GM23338 (cell line): Measurements from ENCODE around the gene PTGS1. TPM values are rescaled to one million over a fixed set of nuclear protein-coding genes. Genes with fewer than 3 reads are reported as not detected.

Experiments
- ATAC-seq: fragments of 200-7000 bp; cut with Tn5 transposase; 3 replicates; pipeline ENCODE4 v1.9.1; 2020
- DNase-seq: peaks from one replicate; pipeline ENCODE4 v3.0.0-alpha.2; 2015; ENCODE audit warnings: low spot score
- H2AFZ ChIP-seq: fragments of 200-600 bp; sonication (generic); 2 replicates; pipeline ENCODE4 v1.8.0; 2016; ENCODE audit warnings: antibody characterized with exemption, mild to moderate bottlenecking, moderate library complexity
- H3F3A ChIP-seq: fragments of 200-600 bp; sonication (generic); replicated peaks from 2 replicates; pipeline ENCODE4 v1.8.0; 2017; ENCODE audit warnings: antibody characterized with exemption, mixed run types, low read depth
- H3K27ac ChIP-seq: fragments of 200-600 bp; sonication (generic); 2 replicates; pipeline ENCODE4 v1.6.1; 2016; ENCODE audit warnings: low read depth
- H3K27me3 ChIP-seq: fragments of 200-600 bp; sonication (generic); 2 replicates; pipeline ENCODE4 v1.8.0; 2016; ENCODE audit warnings: mild to moderate bottlenecking, mixed run types, moderate library complexity; ENCODE audit not compliant: insufficient read depth
- H3K36me3 ChIP-seq: fragments of 200-600 bp; sonication (generic); 2 replicates; pipeline ENCODE4 v1.8.0; 2016; ENCODE audit warnings: mild to moderate bottlenecking; ENCODE audit not compliant: insufficient read depth
- H3K4me1 ChIP-seq: fragments of 200-600 bp; sonication (generic); 2 replicates; pipeline ENCODE4 v1.8.0; 2016; ENCODE audit warnings: mild to moderate bottlenecking, moderate library complexity; ENCODE audit not compliant: insufficient read depth
- H3K4me2 ChIP-seq: fragments of 200-600 bp; sonication (generic); 2 replicates; pipeline ENCODE4 v1.7.1; 2017; ENCODE audit warnings: mixed run types
- H3K4me3 ChIP-seq: fragments of 200-600 bp; sonication (generic); 2 replicates; pipeline ENCODE4 v1.6.1; 2016; ENCODE audit warnings: mixed run types
- H3K79me2 ChIP-seq: fragments of 200-600 bp; sonication (generic); replicated peaks from 2 replicates; pipeline ENCODE4 v1.8.0; 2017; ENCODE audit warnings: mild to moderate bottlenecking; ENCODE audit not compliant: insufficient read depth
- H3K9me2 ChIP-seq: fragments of 200-600 bp; sonication (generic); 2 replicates; pipeline ENCODE4 v1.8.0; 2017; ENCODE audit not compliant: insufficient read depth
- H4K20me1 ChIP-seq: fragments of 200-600 bp; sonication (generic); replicated peaks from 2 replicates; pipeline ENCODE4 v1.8.0; 2017; ENCODE audit warnings: mild to moderate bottlenecking; ENCODE audit not compliant: insufficient read depth
- H3K27ac Mint-ChIP-seq: 2 replicates; pipeline ENCODE4 v1.8.0; 2020; ENCODE audit warnings: inconsistent platforms, mild to moderate bottlenecking, moderate library complexity, mixed read lengths
- H3K27me3 Mint-ChIP-seq: 3 replicates; pipeline ENCODE4 v1.8.0; 2022; ENCODE audit warnings: low read depth, mild to moderate bottlenecking, moderate library complexity, mixed read lengths, inconsistent platforms; ENCODE audit not compliant: insufficient read depth, poor library complexity
- H3K36me3 Mint-ChIP-seq: 3 replicates; pipeline ENCODE4 v1.8.0; 2021; ENCODE audit warnings: low read depth, mild to moderate bottlenecking, inconsistent platforms, moderate library complexity, mixed read lengths
- H3K4me1 Mint-ChIP-seq: 3 replicates; pipeline ENCODE4 v1.8.0; 2020; ENCODE audit warnings: mild to moderate bottlenecking, inconsistent platforms, mixed read lengths
- H3K4me3 Mint-ChIP-seq: 3 replicates; pipeline ENCODE4 v1.8.0; 2021; ENCODE audit warnings: moderate library complexity, mild to moderate bottlenecking, inconsistent platforms, mixed read lengths
- H3K9me3 Mint-ChIP-seq: 3 replicates; pipeline ENCODE4 v1.8.0; 2020; ENCODE audit warnings: moderate library complexity, mild to moderate bottlenecking, inconsistent platforms, mixed read lengths
- CREB1 ChIP-seq: fragments of 250-450 bp; sonication (Bioruptor Pico); IDR thresholded peaks from 2 replicates; pipeline ENCODE4 v1.5.0; 2020; ENCODE audit warnings: low read depth, mild to moderate bottlenecking, moderate library complexity
- CTCF ChIP-seq, 2 experiments: fragments of 200-600 bp in 1 of 2; sonication (generic) in 1 of 2; conservative IDR thresholded peaks; 2 replicates each; pipeline versions ENCODE4 v1.5.1 to v1.6.1; 2016 to 2017; ENCODE audit warnings: antibody characterized with exemption in 2 of 2, low read depth in 2 of 2, mild to moderate bottlenecking in 2 of 2, moderate library complexity in 1 of 2
- ETS1 ChIP-seq: IDR thresholded peaks from 2 replicates; pipeline ENCODE4 v1.6.1; 2016; ENCODE audit warnings: antibody characterized with exemption
- EZH2 ChIP-seq: fragments of 200-600 bp; sonication (generic); IDR thresholded peaks from one replicate; pipeline ENCODE4 v1.8.0; 2017; ENCODE audit warnings: antibody characterized with exemption, mild to moderate bottlenecking, low read depth; ENCODE audit not compliant: unreplicated experiment
- EZH2phosphoT487 ChIP-seq: fragments of 200-600 bp; sonication (generic); IDR thresholded peaks from one replicate; pipeline ENCODE4 v1.8.1; 2018; ENCODE audit warnings: antibody characterized with exemption; ENCODE audit not compliant: unreplicated experiment
- JUNB ChIP-seq: IDR thresholded peaks from one replicate; pipeline ENCODE4 v1.6.1; 2016; ENCODE audit warnings: antibody characterized with exemption; ENCODE audit not compliant: unreplicated experiment
- NANOG ChIP-seq: IDR thresholded peaks from 2 replicates; pipeline ENCODE4 v1.6.1; 2016; ENCODE audit warnings: antibody characterized with exemption, borderline replicate concordance
- POLR2AphosphoS5 ChIP-seq: IDR thresholded peaks from 2 replicates; pipeline ENCODE4 v1.6.1; 2016; ENCODE audit warnings: antibody characterized with exemption, low read depth
- REST ChIP-seq: IDR thresholded peaks from one replicate; pipeline ENCODE4 v1.6.1; 2018; ENCODE audit warnings: antibody characterized with exemption; ENCODE audit not compliant: unreplicated experiment
- STAT1 ChIP-seq: IDR thresholded peaks from one replicate; pipeline ENCODE4 v1.6.1; 2016; ENCODE audit warnings: antibody characterized with exemption; ENCODE audit not compliant: unreplicated experiment
- ZNF114 ChIP-seq: fragments of 250-450 bp; sonication (Bioruptor Pico); IDR thresholded peaks from 2 replicates; pipeline ENCODE4 v1.5.0; 2020; ENCODE audit warnings: mild to moderate bottlenecking, moderate library complexity
- ZNF331 ChIP-seq: fragments of 250-450 bp; sonication (Bioruptor Pico); IDR thresholded peaks from 2 replicates; pipeline ENCODE4 v1.5.0; 2020; ENCODE audit warnings: low read depth, mild to moderate bottlenecking, moderate library complexity
- polyA plus RNA-seq: library from polyadenylated mRNA; unstranded; fragments of >200 nt; fragmentation: Nextera tagmentation; extraction: Ambion mirVana; gene quantifications from 2 replicates; pipeline ENCODE4 v1.2.1, GENCODE V29; 2016
- total RNA-seq: library from RNA; depleted of rRNA; stranded (reverse); fragments of >200 nt; shearing (Covaris generic); gene quantifications from 2 replicates; pipeline ENCODE4 v1.2.3, GENCODE V29; 2014

Gene PTGS1
- total and polyA plus RNA-seq, 2 experiments from 2014 or later: 0.48 to 1.3 TPM

GRCh38 chr9:122348791-122349190, 22.0 kb upstream of the PTGS1 start (continued):
- TF ChIP-seq REST (no peak), POLR2AphosphoS5 (no peak), EZH2phosphoT487 (no peak), CTCF (conservative IDR thresholded peaks at IDR 0.05; ENCODE audit: low read depth in 2 of 2) (no peak)

- H3K79me2 ChIP-seq: no peaks in the 10 kb centered on the region
- no peak overlapping the region for H3K4me2 ChIP-seq
- no peak overlapping the region for H2AFZ ChIP-seq
- Mint-ChIP-seq H3K27ac (no peak overlapping the region), H3K36me3 (no peaks in the 10 kb centered on the region; the same call in 2 of the 3 replicates), H3K27me3 (peaks cover 37% of the 10 kb centered on the region), H3K4me1 (peaks cover 19% of the 10 kb centered on the region), H3K9me3 (peaks cover 8% of the 10 kb centered on the region), H3K4me3 (no peak overlapping the region)
- peaks cover 26% of the 10 kb centered on the region for H3K27me3 ChIP-seq
- ATAC-seq (no peak), DNase-seq (no peak)
- no peak overlapping the region for H3K4me3 ChIP-seq
- peaks cover 15% of the 10 kb centered on the region for H3K4me1 ChIP-seq
- H3K9me2 ChIP-seq: no peaks in the 10 kb centered on the region
- no peak overlapping the region for H3K27ac ChIP-seq
- H3F3A ChIP-seq: peaks cover 10% of the 10 kb centered on the region; the same call in 1 of the 2 replicates
- no peaks in the 10 kb centered on the region for H4K20me1 ChIP-seq
- H3K36me3 ChIP-seq: no peaks in the 10 kb centered on the region
- TF ChIP-seq JUNB (no peak), EZH2phosphoT487 (no peak), NANOG (no peak), STAT1 (no peak), ZNF331 (no peak), POLR2AphosphoS5 (no peak), ZNF114 (no peak), EZH2 (no peak), ETS1 (no peak), CREB1 (CRISPR knock-in tag) (no peak), CTCF (conservative IDR thresholded peaks at IDR 0.05; ENCODE audit: low read depth in 2 of 2) (no peak)
Observed at GRCh38 chr9:122349201-122349600, 21.6 kb upstream of the PTGS1 start.
